ENCODE measurements around the gene SCART1. TPM values are rescaled to one million over a fixed set of nuclear protein-coding genes. Genes with fewer than 3 reads are reported as not detected.

The SCART1 gene
- total RNA-seq, 3 donors from 2014 or later, result 2.5 to 4.8 (median 3.7) TPM

DNA sequence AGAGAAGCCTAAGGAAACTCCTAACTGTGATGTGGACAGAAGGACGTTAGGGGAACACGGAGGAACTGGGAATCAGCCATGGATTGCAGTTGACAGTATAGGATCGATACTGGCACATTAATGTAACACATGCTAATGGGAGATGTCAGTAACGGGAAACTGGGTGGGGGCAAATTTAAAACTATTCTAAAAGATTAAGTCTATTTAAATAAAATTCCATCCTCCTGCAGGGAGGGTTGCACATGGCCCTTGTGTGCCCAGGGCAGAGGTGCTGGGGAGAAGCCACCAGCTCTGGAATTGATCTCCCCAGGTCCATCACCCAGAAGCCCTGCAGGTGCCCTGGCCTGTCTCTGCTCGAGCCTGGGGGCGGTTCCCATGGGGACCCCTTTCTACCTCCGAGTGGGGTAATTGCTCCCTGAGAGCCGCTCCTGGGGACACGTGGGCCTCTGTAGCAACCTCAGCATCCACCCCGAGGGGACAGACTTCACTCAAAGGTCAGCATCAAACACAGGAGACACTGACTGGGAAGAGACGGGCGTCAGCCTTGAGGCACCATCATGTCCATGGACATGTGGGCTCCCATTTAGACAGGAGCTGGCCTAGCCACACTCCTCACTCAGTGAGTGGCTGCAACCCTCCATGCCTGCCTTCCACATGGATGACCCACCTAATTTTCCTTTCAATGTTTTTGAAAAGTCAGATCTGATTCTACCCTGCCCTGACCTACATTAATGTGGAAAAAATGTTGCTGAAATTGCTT is 21.1 kb downstream of the SCART1 start:
- no peak overlapping the region for H3K4me3 ChIP-seq
- DNase-seq (no peak), ATAC-seq (no peak)
- no peaks in the 10 kb centered on the region for H3K9me3 ChIP-seq
- H3K4me1 ChIP-seq (ENCODE audit: low read depth), result no peaks in the 10 kb centered on the region
- intact Hi-C loops (cut with DNase I, micrococcal nuclease), result no loop called here
- no peaks in the 10 kb centered on the region for H3K36me3 ChIP-seq (ENCODE audit: low read depth)
- TF ChIP-seq, protein P1, sequence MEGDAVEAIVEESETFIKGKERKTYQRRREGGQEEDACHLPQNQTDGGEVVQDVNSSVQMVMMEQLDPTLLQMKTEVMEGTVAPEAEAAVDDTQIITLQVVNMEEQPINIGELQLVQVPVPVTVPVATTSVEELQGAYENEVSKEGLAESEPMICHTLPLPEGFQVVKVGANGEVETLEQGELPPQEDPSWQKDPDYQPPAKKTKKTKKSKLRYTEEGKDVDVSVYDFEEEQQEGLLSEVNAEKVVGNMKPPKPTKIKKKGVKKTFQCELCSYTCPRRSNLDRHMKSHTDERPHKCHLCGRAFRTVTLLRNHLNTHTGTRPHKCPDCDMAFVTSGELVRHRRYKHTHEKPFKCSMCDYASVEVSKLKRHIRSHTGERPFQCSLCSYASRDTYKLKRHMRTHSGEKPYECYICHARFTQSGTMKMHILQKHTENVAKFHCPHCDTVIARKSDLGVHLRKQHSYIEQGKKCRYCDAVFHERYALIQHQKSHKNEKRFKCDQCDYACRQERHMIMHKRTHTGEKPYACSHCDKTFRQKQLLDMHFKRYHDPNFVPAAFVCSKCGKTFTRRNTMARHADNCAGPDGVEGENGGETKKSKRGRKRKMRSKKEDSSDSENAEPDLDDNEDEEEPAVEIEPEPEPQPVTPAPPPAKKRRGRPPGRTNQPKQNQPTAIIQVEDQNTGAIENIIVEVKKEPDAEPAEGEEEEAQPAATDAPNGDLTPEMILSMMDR (IDR thresholded peaks at IDR 0.05), result no peak

DNA sequence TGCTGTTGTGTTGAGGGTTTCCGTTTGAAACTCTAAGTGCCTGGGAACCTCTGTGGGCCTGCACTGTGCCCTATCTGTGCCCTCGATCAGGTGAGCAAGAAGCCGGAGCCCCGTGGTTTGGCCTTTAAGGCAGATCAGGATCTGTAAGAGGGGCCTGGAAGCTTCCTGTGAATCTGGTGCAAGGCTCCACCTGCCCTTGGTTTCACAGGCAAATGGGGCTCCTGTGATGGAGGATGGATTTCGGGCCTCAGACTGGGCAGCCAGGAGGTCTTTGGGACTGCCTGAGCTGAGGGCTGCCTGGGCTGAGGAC is 21.6 kb downstream of the SCART1 start:
- ATAC-seq (peak; percentile 40), DNase-seq (peak in 1 of 3 donors; percentile 10)
- TF ChIP-seq, protein P1 (IDR thresholded peaks at IDR 0.05), result no peak
- intact Hi-C loops (cut with DNase I, micrococcal nuclease), result no loop called here
- Histone ChIP-seq H3K9me3 (no peaks in the 10 kb centered on the region), H3K4me1 (ENCODE audit: low read depth) (no peaks in the 10 kb centered on the region), H3K36me3 (ENCODE audit: low read depth) (no peaks in the 10 kb centered on the region), H3K4me3 (no peak overlapping the region)

DNA sequence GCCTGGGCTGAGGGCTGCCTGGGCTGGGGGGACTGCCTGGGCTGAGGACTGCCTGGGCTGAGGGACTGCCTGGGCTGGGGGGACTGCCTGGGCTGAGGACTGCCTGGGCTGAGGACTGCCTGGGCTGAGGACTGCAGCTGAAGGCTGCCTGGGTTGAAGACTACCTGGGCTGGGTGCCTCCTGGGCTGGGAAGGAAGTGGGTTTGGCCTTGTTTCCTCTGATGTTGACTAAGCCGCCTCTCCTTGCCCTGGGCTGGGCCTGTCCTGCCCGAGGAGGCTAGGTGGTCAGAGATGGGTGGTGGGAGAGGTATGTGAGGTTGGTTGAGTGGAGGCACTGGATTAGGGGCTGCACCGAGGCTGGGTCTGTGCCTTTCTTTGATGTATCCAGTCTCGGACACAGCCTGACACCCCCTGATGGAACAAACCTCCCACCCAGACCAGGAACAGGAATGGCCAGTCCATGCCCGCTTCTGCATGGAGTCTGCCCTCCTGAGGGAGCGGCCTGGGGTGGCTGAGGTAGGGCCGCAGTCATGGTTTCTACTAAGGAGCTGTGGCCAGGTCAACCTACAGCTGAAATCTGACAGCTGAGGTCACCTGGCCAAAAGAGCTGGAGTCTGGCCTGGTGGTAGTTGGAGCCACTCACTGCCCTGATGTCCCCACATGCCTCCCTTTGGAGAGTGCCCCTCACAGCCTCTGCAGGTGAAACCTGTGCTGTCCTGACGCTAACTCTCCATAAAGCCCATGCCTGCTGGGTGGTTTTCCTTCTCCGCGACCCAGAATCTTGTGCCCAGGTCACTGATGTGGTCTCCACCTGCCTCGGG is 22.3 kb downstream of the SCART1 start:
- TF ChIP-seq, protein P1 (IDR thresholded peaks at IDR 0.05), result no peak
- no peak for DNase-seq
- ATAC-seq, result peak; percentile 48
- Histone ChIP-seq H3K4me1 (ENCODE audit: low read depth) (no peaks in the 10 kb centered on the region), H3K36me3 (ENCODE audit: low read depth) (no peaks in the 10 kb centered on the region), H3K9me3 (no peaks in the 10 kb centered on the region), H3K4me3 (no peak overlapping the region)
- intact Hi-C loops (cut with DNase I, micrococcal nuclease), result no loop called here

DNA sequence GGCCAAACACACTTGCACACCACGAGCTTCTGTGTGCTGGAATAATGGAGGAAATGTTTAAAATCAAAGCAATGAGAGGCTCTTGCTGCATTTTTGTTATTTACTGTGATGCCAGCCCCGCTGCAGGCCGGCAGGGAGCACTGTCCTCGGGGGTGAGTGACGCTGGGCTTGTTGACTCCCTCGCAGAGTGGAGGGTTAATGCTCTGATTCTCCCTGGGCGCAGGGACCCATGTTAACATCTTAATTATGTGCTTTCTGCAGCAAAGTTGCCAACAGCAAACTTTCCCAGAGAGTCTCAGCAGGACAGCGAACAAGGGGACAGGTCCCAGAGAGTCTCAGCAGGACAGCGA is 22.9 kb downstream of the SCART1 start:
- no peaks in the 10 kb centered on the region for H3K9me3 ChIP-seq
- H3K4me1 ChIP-seq (ENCODE audit: low read depth), result no peaks in the 10 kb centered on the region
- no peaks in the 10 kb centered on the region for H3K36me3 ChIP-seq (ENCODE audit: low read depth)
- DNase-seq (no peak), ATAC-seq (no peak)
- H3K4me3 ChIP-seq, result no peak overlapping the region
- TF ChIP-seq, protein P1 (IDR thresholded peaks at IDR 0.05), result no peak
- intact Hi-C loops (cut with DNase I, micrococcal nuclease), result no loop called here

DNA sequence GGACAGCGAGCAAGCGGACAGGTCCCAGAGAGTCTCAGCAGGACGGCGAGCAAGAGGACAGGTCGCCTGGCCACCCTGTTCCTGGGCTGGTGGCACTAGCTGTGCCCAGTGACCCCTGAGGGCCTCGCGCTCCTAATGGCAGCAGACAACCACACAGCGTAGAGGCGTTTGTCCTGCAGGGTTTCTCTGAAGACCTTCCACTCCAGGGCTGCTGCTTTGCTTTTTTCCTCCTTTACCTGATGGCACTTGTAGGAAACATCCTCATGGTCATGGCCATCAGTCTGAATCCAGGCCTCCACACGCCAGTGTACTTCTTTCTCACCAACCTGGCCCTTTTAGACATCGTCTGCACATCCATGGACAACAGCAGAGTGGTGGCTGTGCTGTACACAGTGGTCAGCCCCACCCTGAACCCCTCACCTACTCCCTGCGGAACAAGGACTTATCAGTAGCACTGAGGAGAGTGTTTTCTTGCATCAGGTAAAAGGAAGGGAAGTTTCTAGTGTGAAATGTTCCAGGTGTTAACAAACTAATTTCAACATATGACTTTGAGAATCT is 27.4 kb downstream of the SCART1 start:
- peaks cover 13% of the 10 kb centered on the region for H3K9me3 ChIP-seq
- no peak overlapping the region for H3K4me3 ChIP-seq
- ATAC-seq (no peak), DNase-seq (no peak)
- intact Hi-C loops (cut with DNase I, micrococcal nuclease), result no loop called here
- no peaks in the 10 kb centered on the region for H3K36me3 ChIP-seq (ENCODE audit: low read depth)
- H3K4me1 ChIP-seq (ENCODE audit: low read depth), result no peaks in the 10 kb centered on the region
- TF ChIP-seq, protein P1 (IDR thresholded peaks at IDR 0.05), result no peak

Measured in mucosa of descending colon (tissue), 3 donors.